ENCODE results near the gene SLIT1.

The SLIT1 gene

DNA sequence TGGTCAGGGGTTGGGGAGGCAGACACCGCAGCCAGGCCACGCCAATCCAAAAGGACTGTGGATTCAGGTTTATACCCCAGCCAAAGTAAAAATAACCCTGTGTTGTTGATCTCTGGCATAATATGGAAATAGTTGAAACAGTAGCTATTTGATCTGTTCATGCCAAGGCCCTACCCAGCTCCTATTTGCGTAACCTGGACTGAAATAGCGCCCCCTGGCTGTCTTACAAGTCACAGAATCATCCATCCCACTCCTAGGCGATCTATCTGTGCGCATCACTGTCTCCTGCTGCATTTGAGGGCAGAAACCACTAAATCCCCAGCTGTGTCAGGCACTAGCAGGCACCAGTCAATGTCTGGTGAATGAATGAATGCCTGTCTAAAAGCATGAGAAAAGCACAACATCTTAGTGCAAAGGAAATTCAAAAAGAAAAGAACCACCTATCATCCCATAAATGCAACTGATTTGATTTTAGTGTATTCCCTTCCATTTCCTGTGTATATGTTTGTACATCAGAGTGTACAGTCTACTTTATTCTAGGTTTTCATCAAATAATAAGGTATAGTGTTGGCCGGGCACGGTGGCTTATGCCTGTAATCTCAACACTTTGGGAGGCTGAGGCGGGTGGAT is 160.0 kb downstream of the SLIT1 start:
- Histone ChIP-seq H3K27me3 (replicated peaks) (no peaks in the 10 kb centered on the region), H3K36me3 (replicated peaks) (no peaks in the 10 kb centered on the region), H3K27ac (no peak overlapping the region), H3K4me3 (ENCODE audit: low read depth, low read length) (no peak overlapping the region)
- DNase-seq = peak; percentile 29
- TF ChIP-seq, protein P1, sequence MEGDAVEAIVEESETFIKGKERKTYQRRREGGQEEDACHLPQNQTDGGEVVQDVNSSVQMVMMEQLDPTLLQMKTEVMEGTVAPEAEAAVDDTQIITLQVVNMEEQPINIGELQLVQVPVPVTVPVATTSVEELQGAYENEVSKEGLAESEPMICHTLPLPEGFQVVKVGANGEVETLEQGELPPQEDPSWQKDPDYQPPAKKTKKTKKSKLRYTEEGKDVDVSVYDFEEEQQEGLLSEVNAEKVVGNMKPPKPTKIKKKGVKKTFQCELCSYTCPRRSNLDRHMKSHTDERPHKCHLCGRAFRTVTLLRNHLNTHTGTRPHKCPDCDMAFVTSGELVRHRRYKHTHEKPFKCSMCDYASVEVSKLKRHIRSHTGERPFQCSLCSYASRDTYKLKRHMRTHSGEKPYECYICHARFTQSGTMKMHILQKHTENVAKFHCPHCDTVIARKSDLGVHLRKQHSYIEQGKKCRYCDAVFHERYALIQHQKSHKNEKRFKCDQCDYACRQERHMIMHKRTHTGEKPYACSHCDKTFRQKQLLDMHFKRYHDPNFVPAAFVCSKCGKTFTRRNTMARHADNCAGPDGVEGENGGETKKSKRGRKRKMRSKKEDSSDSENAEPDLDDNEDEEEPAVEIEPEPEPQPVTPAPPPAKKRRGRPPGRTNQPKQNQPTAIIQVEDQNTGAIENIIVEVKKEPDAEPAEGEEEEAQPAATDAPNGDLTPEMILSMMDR (IDR thresholded peaks at IDR 0.05; ENCODE audit: low read depth, low read length, missing control alignments) = peak; percentile 77
- in situ Hi-C loops (cut with HindIII; ENCODE audit: low pct_ligation_motif_present, low sequenced_read_pairs) = no loop called here

DNA sequence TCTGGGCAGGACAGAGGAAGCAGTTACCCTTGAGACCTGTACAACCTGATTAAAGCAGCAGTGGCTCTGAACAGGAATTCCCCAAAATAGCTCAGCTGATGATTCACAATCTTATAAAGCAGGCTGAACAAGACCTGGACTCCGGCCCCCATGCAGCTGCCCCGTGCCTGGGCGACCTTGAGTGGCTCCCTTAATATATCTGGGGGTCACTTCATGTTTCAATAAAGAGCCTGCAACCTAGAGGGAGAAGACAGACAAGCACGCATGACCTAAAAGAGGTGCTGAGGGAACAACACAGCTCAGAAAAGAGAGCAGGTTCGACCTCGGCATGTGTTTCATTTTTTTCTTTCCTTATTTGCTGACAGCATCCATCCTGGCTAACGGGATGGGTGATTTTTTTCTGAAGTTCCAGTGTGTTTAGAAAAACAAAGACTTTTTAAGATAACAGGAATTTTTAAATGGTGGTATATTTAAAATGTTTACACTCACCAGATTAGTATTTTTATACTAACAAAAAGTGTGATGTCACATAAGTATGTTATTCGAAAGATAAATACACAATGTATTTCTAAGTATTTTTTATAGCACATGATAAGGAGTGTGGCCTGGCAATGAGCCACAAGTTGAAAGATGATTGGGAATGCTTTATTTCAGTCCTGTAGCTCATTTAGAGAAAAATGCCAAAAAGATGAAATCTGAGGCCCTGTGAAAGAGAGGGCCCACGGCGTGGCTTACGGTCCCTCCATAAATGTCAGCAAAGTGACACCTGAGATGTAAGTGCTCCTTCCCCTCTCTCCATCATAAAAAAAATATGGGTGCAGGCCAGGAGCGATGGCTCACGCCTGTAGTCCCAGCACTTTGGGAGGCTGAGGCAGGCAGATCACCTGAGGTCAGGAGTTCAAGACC is 161.3 kb downstream of the SLIT1 start:
- peak overlapping the region; percentile 82 for H3K27ac ChIP-seq
- TF ChIP-seq, protein P1 (IDR thresholded peaks at IDR 0.05; ENCODE audit: low read depth, low read length, missing control alignments) = no peak
- in situ Hi-C loops (cut with HindIII; ENCODE audit: low pct_ligation_motif_present, low sequenced_read_pairs) = no loop called here
- H3K27me3 ChIP-seq (replicated peaks) = no peaks in the 10 kb centered on the region
- peak; percentile 89 for DNase-seq
- H3K36me3 ChIP-seq (replicated peaks) = no peaks in the 10 kb centered on the region
- H3K4me3 ChIP-seq (ENCODE audit: low read depth, low read length) = peak overlapping the region; percentile 17

- TF ChIP-seq, protein P1 (IDR thresholded peaks at IDR 0.05; ENCODE audit: low read depth, low read length, missing control alignments) = no peak
- Histone ChIP-seq H3K36me3 (replicated peaks) (no peaks in the 10 kb centered on the region), H3K27me3 (replicated peaks) (no peaks in the 10 kb centered on the region), H3K4me3 (ENCODE audit: low read depth, low read length) (peak overlapping the region; percentile 17), H3K27ac (peak overlapping the region; percentile 82)
- in situ Hi-C loops (cut with HindIII; ENCODE audit: low pct_ligation_motif_present, low sequenced_read_pairs) = no loop called here
- no peak for DNase-seq
Observed at GRCh38 chr10:97023401-97024167, 162.2 kb downstream of the SLIT1 start.

DNA sequence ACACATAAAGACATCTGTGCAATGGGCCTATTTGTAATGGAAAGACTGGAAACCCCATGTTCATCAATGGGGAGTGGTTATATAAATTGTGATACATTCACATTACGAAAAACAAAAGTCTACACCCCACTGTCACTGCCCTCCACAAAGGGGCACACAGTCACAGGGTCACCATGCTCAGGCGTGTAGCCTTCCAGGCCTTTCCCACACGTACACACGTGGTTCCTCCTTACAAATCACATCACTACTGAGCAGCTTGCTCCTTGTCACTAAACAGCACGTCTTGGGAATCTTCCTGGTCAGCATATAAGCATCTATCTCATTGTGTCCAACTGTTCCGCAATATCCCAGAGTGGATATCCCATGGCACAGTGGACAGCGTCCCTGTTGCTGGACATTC is 163.1 kb downstream of the SLIT1 start:
- Histone ChIP-seq H3K27me3 (replicated peaks) (no peaks in the 10 kb centered on the region), H3K36me3 (replicated peaks) (no peaks in the 10 kb centered on the region), H3K4me3 (ENCODE audit: low read depth, low read length) (no peak overlapping the region), H3K27ac (no peak overlapping the region)
- TF ChIP-seq, protein P1 (IDR thresholded peaks at IDR 0.05; ENCODE audit: low read depth, low read length, missing control alignments) = no peak
- in situ Hi-C loops (cut with HindIII; ENCODE audit: low pct_ligation_motif_present, low sequenced_read_pairs) = no loop called here
- DNase-seq = no peak

DNA sequence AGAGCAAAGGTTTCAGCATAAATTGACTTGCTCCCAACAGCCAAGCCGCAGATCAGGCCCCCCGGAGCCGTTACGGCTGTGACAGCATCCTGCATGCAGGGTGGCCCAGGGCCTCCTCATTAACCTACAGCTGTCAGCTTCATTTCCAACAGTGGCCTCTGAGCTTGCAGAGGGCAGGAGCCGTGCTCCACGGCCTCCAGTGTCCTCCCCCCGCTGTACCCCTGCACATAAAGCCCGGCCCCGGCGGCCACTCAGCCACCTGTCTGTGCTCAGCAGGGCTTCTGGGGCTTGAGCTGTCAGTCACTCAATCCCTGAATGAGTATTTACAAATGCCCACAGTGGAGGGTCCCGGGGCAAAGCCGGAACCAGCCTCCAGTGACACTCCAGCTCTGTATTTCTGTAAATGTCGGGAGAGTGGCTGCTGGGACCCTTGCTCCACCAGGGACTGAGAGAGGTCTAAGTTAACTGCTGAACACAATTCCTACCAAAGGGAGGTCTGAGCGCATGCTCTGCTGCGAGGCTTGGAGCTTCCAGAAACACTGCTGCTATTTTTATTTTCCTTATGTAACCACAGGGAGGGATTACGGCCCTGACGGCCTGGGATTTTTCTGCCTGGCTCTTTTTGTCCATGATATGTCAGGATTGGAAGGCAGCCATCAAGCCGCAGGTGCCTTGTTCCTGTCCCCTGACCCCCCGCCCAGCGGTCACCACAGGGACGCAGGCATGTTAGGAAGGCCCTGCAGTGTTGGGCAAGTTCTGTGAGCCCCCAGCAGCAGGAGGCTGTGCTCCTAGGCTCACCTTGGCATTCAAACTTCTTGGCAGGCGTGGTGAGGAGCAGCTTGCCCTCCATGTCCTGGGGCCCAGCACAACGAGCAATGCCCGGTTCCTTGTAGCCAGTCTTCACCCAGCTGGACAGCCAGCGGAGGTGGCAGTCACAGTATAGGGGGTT is 165.0 kb downstream of the SLIT1 start:
- peak; percentile 21 for DNase-seq
- in situ Hi-C loops (cut with HindIII; ENCODE audit: low pct_ligation_motif_present, low sequenced_read_pairs) = no loop called here
- no peaks in the 10 kb centered on the region for H3K27me3 ChIP-seq (replicated peaks)
- H3K27ac ChIP-seq = no peak overlapping the region
- no peaks in the 10 kb centered on the region for H3K36me3 ChIP-seq (replicated peaks)
- TF ChIP-seq, protein P1 (IDR thresholded peaks at IDR 0.05; ENCODE audit: low read depth, low read length, missing control alignments) = no peak
- H3K4me3 ChIP-seq (ENCODE audit: low read depth, low read length) = no peak overlapping the region

Measured in brain microvascular endothelial cell (primary cell).